Islet precursor cell (in vitro differentiated cells): ENCODE data around the gene FRMPD4.

Experiments
- DNase-seq: peaks from one replicate; pipeline ENCODE4 v3.0.0-alpha.2; 2018

FRMPD4 gene

GRCh38 chrX:12685541-12685940 lies 547.3 kb downstream of the FRMPD4 start:
- no peak for DNase-seq

DNA sequence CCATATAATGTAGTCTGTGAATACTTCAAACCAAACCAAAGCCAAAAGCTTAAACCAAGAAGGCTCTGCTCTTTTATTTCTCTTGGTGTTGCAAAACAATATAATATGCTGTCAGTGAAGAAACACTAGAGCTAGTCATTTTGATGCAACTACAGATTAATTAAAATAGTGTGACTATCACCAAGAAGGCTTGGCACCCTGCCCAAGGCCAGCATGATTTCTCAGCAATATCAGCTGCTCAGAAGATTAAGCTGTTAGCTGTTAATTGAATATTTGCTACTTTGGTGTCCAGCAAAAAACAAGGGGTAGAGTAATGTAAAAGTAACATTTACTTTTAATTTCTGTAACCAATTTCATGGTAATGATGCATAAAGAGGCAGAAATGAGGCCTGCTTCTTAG lies 548.1 kb downstream of the FRMPD4 start:
- no peak for DNase-seq

- no peak for DNase-seq
These were observed 552.4 kb downstream of the FRMPD4 start for GRCh38 chrX:12690646-12691045.

- no peak for DNase-seq
These were observed 555.5 kb downstream of the FRMPD4 start for GRCh38 chrX:12693754-12694153.

DNA sequence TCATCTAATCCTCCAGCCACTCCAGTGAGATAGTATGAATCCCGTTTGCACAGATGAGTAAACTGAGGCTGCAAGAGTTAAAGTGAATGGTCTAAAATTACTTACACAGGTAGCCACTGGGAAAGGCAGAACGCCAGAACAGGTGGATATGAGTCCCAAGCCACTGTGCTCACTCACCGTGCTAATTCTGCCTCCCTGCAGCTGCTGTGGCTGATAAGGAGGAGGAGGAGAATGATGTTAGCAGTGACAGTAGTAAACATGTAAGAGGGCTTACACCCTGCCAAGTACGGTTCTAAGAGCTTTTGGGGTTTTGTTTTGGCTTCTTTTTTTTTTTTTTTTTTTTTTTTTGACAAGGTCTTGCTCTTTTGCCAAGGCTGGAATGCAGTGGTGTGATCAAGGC lies 562.5 kb downstream of the FRMPD4 start:
- DNase-seq, result no peak

DNA sequence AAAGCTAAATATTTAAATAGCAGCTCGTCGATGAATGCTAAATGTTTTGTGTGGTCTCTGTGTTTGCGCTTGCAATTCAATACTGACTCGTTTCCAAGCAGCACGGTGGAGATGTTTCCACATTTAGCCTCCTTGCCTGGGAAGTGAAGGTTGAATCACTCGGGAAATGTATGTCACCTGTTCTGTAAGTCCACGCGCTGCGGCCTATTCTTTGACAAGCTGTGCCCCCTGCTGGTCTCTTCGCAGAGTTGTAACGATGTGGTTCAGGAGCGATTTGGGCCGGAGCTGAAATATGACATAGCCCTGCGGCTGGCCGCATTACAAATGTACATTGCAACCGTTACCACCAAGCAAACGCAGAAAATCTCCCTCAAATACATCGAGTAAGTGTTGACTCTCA lies 563.4 kb downstream of the FRMPD4 start:
- DNase-seq, result peak; percentile 73

GRCh38 chrX:12702509-12703091 lies 564.3 kb downstream of the FRMPD4 start:
- DNase-seq, result no peak

DNA sequence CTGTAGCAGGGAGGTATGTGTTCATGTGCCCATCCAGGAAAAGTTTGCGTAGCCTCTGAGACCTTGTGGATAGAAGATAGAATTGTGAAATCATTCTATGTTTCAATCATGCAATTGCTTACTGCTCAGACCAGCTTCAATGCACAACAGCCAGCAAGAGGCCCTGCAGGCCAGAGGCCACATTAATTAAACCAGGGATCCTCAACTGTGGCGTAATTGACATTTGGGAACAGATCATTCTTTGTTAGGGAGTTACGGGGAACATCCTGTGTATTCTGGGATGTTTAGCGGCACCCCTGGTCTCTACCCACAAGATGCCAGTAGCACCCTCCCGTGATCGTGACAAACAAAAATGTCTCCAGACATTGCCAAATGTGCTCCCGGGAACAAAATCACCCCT lies 566.4 kb downstream of the FRMPD4 start:
- DNase-seq, result no peak

DNA sequence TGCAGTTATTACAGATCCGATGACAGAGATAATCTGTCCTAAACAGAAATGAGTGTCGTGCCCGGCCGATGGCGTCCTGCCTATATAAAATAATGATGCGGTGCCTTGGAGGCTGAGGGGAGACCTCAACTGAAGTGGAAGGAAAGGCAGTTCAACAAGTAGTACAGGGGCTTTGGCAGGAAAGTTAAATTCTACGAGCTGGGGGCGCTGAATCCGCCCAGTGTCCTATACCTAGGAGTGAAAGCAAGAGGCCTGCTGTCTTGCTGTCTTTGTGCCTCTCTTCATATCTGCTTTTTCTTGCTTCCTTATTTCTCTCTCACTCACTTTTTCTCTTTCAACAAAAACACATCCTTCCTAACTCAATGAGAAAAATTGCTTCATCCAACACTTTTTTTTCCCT lies 570.8 kb downstream of the FRMPD4 start:
- peak; percentile 63 for DNase-seq

GRCh38 chrX:12711435-12712040 lies 573.3 kb downstream of the FRMPD4 start:
- no peak for DNase-seq

- DNase-seq, result no peak
These were observed 578.3 kb downstream of the FRMPD4 start for GRCh38 chrX:12716574-12716973.

GRCh38 chrX:12719837-12720236 lies 581.6 kb downstream of the FRMPD4 start:
- no peak for DNase-seq

GRCh38 chrX:12721042-12721441 lies 582.8 kb downstream of the FRMPD4 start:
- DNase-seq, result peak; percentile 58

DNA sequence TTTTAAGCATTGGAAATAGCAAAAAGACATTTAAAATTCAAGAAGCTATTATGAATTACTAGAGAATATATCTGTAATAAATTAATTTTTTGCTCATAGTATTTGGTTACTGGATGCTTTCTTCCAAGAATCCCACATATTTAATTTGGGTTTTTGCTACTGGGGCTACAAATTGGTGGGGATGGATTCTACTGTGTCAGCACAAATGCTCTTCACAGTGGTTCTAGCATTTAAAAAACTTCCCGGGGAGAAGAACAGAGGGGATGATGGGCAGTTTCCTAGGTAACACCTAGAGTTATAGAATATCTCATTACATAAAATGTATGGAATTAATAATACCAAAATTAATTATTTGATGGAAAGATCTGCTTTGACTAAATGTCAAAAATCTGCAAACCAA lies 584.0 kb downstream of the FRMPD4 start:
- no peak for DNase-seq

GRCh38 chrX:12741416-12741815 lies 603.1 kb downstream of the FRMPD4 start:
- peak; percentile 57 for DNase-seq

DNA sequence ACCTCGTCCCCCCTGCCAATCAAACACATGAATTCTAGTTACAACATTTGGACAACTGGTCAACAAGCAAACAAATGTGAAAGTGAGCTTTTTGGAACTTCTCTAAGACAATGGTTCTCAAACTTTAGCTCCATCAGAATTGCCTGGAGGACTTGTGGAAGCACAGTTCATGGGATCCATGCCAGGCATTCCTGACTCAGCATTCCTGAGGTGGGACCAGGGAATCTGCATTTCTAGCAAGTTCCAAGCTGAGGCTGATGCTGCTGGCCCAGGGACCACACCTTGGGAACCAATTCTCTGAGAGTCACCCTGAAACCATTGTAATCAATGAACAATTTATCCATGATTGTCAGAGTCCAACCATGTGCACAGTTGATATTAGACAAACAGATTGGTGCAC lies 609.2 kb downstream of the FRMPD4 start:
- DNase-seq, result no peak

GRCh38 chrX:12751887-12752286 lies 613.6 kb downstream of the FRMPD4 start:
- no peak for DNase-seq

DNA sequence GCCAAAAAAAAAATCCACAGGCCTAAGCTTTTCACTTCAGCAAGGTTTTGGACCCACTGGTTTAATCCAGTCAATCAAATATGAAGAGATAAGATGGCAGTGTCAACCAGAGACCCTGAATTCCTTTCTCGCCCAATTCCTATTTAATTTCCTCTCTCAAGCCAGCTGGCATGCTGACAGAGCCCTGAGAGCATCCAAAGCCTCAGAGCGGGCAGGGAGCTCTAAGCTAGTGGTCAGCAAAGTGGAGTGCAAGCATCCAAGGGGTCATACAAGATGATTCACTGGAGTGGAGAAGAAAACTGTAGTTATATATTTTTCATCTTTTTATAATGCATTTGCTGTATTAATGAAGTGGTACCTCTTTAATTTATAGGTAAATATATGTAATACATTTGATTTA lies 615.1 kb downstream of the FRMPD4 start:
- DNase-seq, result no peak

GRCh38 chrX:12758291-12758690 lies 620.0 kb downstream of the FRMPD4 start:
- DNase-seq, result peak; percentile 58

- DNase-seq, result no peak
These were observed 629.6 kb downstream of the FRMPD4 start for GRCh38 chrX:12767856-12768255.

- DNase-seq, result no peak
These were observed 630.2 kb downstream of the FRMPD4 start for GRCh38 chrX:12768491-12768890.

DNA sequence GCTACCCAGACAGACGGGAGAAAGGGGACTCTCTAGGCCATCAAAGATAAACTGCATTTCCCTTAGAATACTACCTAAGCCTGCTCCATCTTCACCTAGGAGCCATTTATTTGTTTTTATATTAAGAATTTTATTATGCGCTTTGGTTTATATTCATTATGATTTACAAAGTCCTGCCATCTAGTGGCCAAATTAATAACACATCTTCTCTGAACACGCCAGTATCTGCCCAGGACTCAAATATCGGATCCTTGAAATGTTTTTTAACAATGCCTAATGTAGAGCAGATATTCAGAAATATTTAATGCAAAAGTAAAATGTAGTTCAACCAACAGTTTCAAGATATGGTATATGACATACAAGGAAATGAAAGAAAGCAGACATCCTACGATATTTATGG lies 632.2 kb downstream of the FRMPD4 start:
- DNase-seq, result no peak

- DNase-seq, result peak; percentile 76
These were observed 633.3 kb downstream of the FRMPD4 start for GRCh38 chrX:12771445-12772069.
